H9 (cell line): ENCODE data around the gene SPSB3. TPM values are rescaled to one million over a fixed set of nuclear protein-coding genes. Genes with fewer than 3 reads are reported as not detected.

ENCODE experiments used
- DNase-seq: peaks from one replicate; pipeline ENCODE4 v3.0.0-alpha.2; 2017
- H2AFZ ChIP-seq: one replicate; pipeline ENCODE4 v1.6.1; 2013; ENCODE audit warnings: mild to moderate bottlenecking, low read length, control low read depth, moderate library complexity
- H2AK5ac ChIP-seq: 2 replicates; pipeline ENCODE4 v1.6.1; 2013; ENCODE audit warnings: low read length, control low read depth, mixed read lengths; ENCODE audit not compliant: insufficient read length
- H2BK120ac ChIP-seq: one replicate; pipeline ENCODE4 v1.6.1; 2013; ENCODE audit warnings: low read depth, mild to moderate bottlenecking, low read length, control low read depth, inconsistent platforms; ENCODE audit not compliant: poor library complexity, severe bottlenecking
- H2BK12ac ChIP-seq: 2 replicates; pipeline ENCODE4 v1.6.1; 2013; ENCODE audit warnings: low read length, control low read depth, mixed read lengths, low read depth; ENCODE audit not compliant: insufficient read length
- H2BK15ac ChIP-seq: 2 replicates; pipeline ENCODE4 v1.6.1; 2013; ENCODE audit warnings: low read depth, low read length, control low read depth
- H2BK20ac ChIP-seq: one replicate; pipeline ENCODE4 v1.6.1; 2013; ENCODE audit warnings: low read depth, mild to moderate bottlenecking, low read length, control low read depth, inconsistent platforms; ENCODE audit not compliant: poor library complexity, severe bottlenecking
- H2BK5ac ChIP-seq: 2 replicates; pipeline ENCODE4 v1.6.1; 2013; ENCODE audit warnings: low read length, control low read depth, mixed read lengths; ENCODE audit not compliant: insufficient read length
- H3K14ac ChIP-seq: 2 replicates; pipeline ENCODE4 v1.6.1; 2013; ENCODE audit warnings: low read length, control low read depth; ENCODE audit not compliant: insufficient read depth
- H3K18ac ChIP-seq: 2 replicates; pipeline ENCODE4 v1.6.1; 2013; ENCODE audit warnings: low read depth, mild to moderate bottlenecking, mixed read lengths, low read length, control low read depth; ENCODE audit not compliant: insufficient read length
- H3K23ac ChIP-seq: 2 replicates; pipeline ENCODE4 v1.6.1; 2013; ENCODE audit warnings: low read length, control low read depth, mixed read lengths, low read depth; ENCODE audit not compliant: insufficient read length
- H3K23me2 ChIP-seq: 2 replicates; pipeline ENCODE4 v1.6.1; 2013; ENCODE audit warnings: low read depth, mild to moderate bottlenecking, mixed read lengths, low read length, control low read depth; ENCODE audit not compliant: insufficient read length, poor library complexity, severe bottlenecking
- H3K27ac ChIP-seq: 2 replicates; pipeline ENCODE4 v1.5.1; 2013; ENCODE audit warnings: low read length, control low read depth, mixed read lengths, low read depth; ENCODE audit not compliant: insufficient read length
- H3K27me3 ChIP-seq: 2 replicates; pipeline ENCODE4 v1.6.1; 2013; ENCODE audit warnings: low read length, control low read depth, inconsistent platforms; ENCODE audit not compliant: insufficient read depth
- H3K4ac ChIP-seq: 2 replicates; pipeline ENCODE4 v1.6.1; 2013; ENCODE audit warnings: low read depth, mild to moderate bottlenecking, control low read depth, inconsistent platforms, low read length, moderate library complexity
- H3K4me1 ChIP-seq: 2 replicates; pipeline ENCODE4 v1.6.1; 2013; ENCODE audit warnings: low read length, control low read depth, inconsistent platforms; ENCODE audit not compliant: insufficient read depth
- H3K4me2 ChIP-seq: 2 replicates; pipeline ENCODE4 v1.6.1; 2013; ENCODE audit warnings: low read length, control low read depth, mixed read lengths; ENCODE audit not compliant: insufficient read length, insufficient read depth
- H3K56ac ChIP-seq: 2 replicates; pipeline ENCODE4 v1.6.1; 2013; ENCODE audit warnings: low read depth, mild to moderate bottlenecking, mixed read lengths, low read length, control low read depth; ENCODE audit not compliant: insufficient read length
- H3K79me1 ChIP-seq: 2 replicates; pipeline ENCODE4 v1.6.1; 2013; ENCODE audit warnings: low read depth, mild to moderate bottlenecking, moderate library complexity, low read length, control low read depth, inconsistent platforms; ENCODE audit not compliant: insufficient read depth, poor library complexity, severe bottlenecking
- H3K79me2 ChIP-seq: 2 replicates; pipeline ENCODE4 v1.6.1; 2013; ENCODE audit warnings: low read length, control low read depth, inconsistent platforms; ENCODE audit not compliant: insufficient read depth
- H3K9ac ChIP-seq: 2 replicates; pipeline ENCODE4 v1.6.1; 2013; ENCODE audit warnings: low read length, control low read depth, mixed read lengths; ENCODE audit not compliant: insufficient read length; ENCODE audit errors: extremely low read depth
- H3K9me3 ChIP-seq: one replicate; pipeline ENCODE4 v1.6.1; 2013; ENCODE audit warnings: low read depth, low read length, inconsistent platforms; ENCODE audit not compliant: control insufficient read depth
- H3T11ph ChIP-seq: one replicate; pipeline ENCODE4 v1.6.1; 2013; ENCODE audit warnings: mild to moderate bottlenecking, low read length, control low read depth, inconsistent platforms
- H4K20me1 ChIP-seq: one replicate; pipeline ENCODE4 v1.6.1; 2013; ENCODE audit not compliant: control insufficient read depth, insufficient read length, insufficient read depth
- H4K5ac ChIP-seq: 2 replicates; pipeline ENCODE4 v1.6.1; 2013; ENCODE audit warnings: low read depth, mild to moderate bottlenecking, mixed read lengths, low read length, control low read depth; ENCODE audit not compliant: insufficient read length
- H4K8ac ChIP-seq: replicated peaks from 2 replicates; pipeline ENCODE4 v1.6.1; 2013; ENCODE audit warnings: low read length, control low read depth, mixed read lengths, low read depth; ENCODE audit not compliant: insufficient read length
- H4K91ac ChIP-seq: 2 replicates; pipeline ENCODE4 v1.6.1; 2013; ENCODE audit warnings: low read depth, mild to moderate bottlenecking, moderate library complexity, mixed read lengths, low read length, control low read depth; ENCODE audit not compliant: insufficient read length
- H3K27ac Mint-ChIP-seq, 3 experiments: 2 replicates in 2 of 3; 3 replicates in 1 of 3; pipeline ENCODE4 v1.8.0; 2020 to 2021; ENCODE audit warnings: mixed read lengths in 3 of 3, mild to moderate bottlenecking in 1 of 3, moderate library complexity in 1 of 3
- H3K27me3 Mint-ChIP-seq: 2 replicates; pipeline ENCODE4 v1.8.0; 2021; ENCODE audit warnings: low read depth, mild to moderate bottlenecking, moderate library complexity, mixed read lengths
- H3K36me3 Mint-ChIP-seq, 3 experiments: 2 replicates in 2 of 3; 3 replicates in 1 of 3; pipeline ENCODE4 v1.8.0; 2020 to 2021; ENCODE audit warnings: low read depth in 3 of 3, mixed read lengths in 3 of 3; ENCODE audit not compliant: insufficient read depth in 1 of 3
- H3K4me1 Mint-ChIP-seq, 2 experiments: 2 replicates each; pipeline ENCODE4 v1.8.0; 2020; ENCODE audit warnings: mixed read lengths in 2 of 2
- H3K4me3 Mint-ChIP-seq, 2 experiments: 2 replicates in 1 of 2; 3 replicates in 1 of 2; pipeline ENCODE4 v1.8.0; 2020 to 2021; ENCODE audit warnings: mild to moderate bottlenecking in 2 of 2, mixed read lengths in 2 of 2, moderate library complexity in 1 of 2
- H3K9me3 Mint-ChIP-seq, 2 experiments: 2 replicates in 1 of 2; 3 replicates in 1 of 2; pipeline ENCODE4 v1.8.0; 2020; ENCODE audit warnings: mild to moderate bottlenecking in 2 of 2, mixed read lengths in 2 of 2, moderate library complexity in 1 of 2
- WGBS: extraction: QIAGEN DNeasy Blood & Tissue Kit; methylation state at CpG from one replicate; pipeline ENCODE4 v1.1.7; 2013; ENCODE audit warnings: missing lambda C conversion rate, low lambda C conversion rate, mixed read lengths; ENCODE audit not compliant: insufficient read length; ENCODE audit errors: extremely low coverage; 5-methylcytosine and 5-hydroxymethylcytosine counted together
- total RNA-seq: library from RNA; stranded (reverse); gene quantifications from 2 replicates; pipeline ENCODE4 v1.2.1, GENCODE V29; 2021
- TF ChIP-seq, protein P1 (sequence below): fragments of 200-600 bp; sonication (generic); conservative IDR thresholded peaks from 3 replicates; pipeline ENCODE4 v1.8.0; 2021; ENCODE audit warnings: antibody characterized with exemption, mild to moderate bottlenecking

The SPSB3 gene
- total RNA-seq, 1 experiment from 2014 or later, result 19.9 TPM

DNA sequence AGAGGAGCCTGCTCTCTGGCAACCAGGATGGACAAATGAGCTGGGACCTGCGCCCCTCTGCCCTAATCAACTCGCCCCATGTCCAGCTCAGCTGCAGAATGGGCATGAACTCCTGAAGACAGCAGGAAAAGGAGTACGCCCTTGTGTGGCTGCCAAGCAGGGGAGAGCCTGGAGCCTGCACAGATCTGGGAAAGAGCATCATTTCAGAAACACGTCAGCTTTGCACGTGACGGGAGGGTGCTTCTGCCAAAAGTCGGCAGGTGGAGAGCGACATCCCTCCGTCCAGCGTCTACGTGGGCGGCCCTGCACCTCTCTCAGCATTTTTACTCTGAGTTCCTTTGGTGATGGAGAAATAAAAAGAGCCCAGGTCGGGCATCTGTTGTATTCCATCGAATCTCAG, 29.5 kb downstream of the SPSB3 start:
- Histone ChIP-seq H2AFZ (no peak overlapping the region), H3K9me3 (no peaks in the 10 kb centered on the region), H4K91ac (no peak overlapping the region), H3K27ac (no peak overlapping the region), H4K5ac (no peak overlapping the region), H3K27me3 (no peaks in the 10 kb centered on the region), H3K79me2 (no peaks in the 10 kb centered on the region), H3T11ph (no peak overlapping the region), H2BK120ac (no peak overlapping the region), H2BK12ac (no peak overlapping the region), H3K56ac (no peak overlapping the region), H2BK20ac (no peak overlapping the region), H3K79me1 (no peaks in the 10 kb centered on the region), H2BK5ac (no peak overlapping the region), H3K23ac (no peak overlapping the region), H3K14ac (no peak overlapping the region), H3K9ac (no peak overlapping the region), H3K4ac (no peak overlapping the region), H3K4me1 (no peaks in the 10 kb centered on the region), H4K20me1 (no peaks in the 10 kb centered on the region), H3K23me2 (no peaks in the 10 kb centered on the region), H2AK5ac (no peak overlapping the region), H3K4me2 (no peak overlapping the region), H3K18ac (no peak overlapping the region), H2BK15ac (no peak overlapping the region), H4K8ac (no peak overlapping the region)
- H3K36me3 Mint-ChIP-seq, result peaks cover 0 to 38% (median 34%) of the 10 kb centered on the region in 3 experiments; a peak in 6 of 7 replicates
- no peak for DNase-seq
- H3K27me3 Mint-ChIP-seq, result no peaks in the 10 kb centered on the region
- WGBS, result no CpG with 5 or more reads among the region's 14 CpGs
- H3K9me3 Mint-ChIP-seq, result no peaks in the 10 kb centered on the region
- H3K4me1 Mint-ChIP-seq, result no peaks in the 10 kb centered on the region
- no peak overlapping the region for H3K27ac Mint-ChIP-seq
- TF ChIP-seq, protein P1, sequence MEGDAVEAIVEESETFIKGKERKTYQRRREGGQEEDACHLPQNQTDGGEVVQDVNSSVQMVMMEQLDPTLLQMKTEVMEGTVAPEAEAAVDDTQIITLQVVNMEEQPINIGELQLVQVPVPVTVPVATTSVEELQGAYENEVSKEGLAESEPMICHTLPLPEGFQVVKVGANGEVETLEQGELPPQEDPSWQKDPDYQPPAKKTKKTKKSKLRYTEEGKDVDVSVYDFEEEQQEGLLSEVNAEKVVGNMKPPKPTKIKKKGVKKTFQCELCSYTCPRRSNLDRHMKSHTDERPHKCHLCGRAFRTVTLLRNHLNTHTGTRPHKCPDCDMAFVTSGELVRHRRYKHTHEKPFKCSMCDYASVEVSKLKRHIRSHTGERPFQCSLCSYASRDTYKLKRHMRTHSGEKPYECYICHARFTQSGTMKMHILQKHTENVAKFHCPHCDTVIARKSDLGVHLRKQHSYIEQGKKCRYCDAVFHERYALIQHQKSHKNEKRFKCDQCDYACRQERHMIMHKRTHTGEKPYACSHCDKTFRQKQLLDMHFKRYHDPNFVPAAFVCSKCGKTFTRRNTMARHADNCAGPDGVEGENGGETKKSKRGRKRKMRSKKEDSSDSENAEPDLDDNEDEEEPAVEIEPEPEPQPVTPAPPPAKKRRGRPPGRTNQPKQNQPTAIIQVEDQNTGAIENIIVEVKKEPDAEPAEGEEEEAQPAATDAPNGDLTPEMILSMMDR, result no peak
- H3K4me3 Mint-ChIP-seq, result no peak overlapping the region
